ENCODE measurements around the gene KIAA0586. TPM values are rescaled to one million over a fixed set of nuclear protein-coding genes. Genes with fewer than 3 reads are reported as not detected.
"Not testable (repeated sequence)": the region's sequence is repeated elsewhere in the genome, so short reads cannot be mapped to it uniquely, and the experiment has no call there.

The KIAA0586 gene
- total RNA-seq, result 10 to 100 TPM; 24.1 to 27.7 TPM

DNA sequence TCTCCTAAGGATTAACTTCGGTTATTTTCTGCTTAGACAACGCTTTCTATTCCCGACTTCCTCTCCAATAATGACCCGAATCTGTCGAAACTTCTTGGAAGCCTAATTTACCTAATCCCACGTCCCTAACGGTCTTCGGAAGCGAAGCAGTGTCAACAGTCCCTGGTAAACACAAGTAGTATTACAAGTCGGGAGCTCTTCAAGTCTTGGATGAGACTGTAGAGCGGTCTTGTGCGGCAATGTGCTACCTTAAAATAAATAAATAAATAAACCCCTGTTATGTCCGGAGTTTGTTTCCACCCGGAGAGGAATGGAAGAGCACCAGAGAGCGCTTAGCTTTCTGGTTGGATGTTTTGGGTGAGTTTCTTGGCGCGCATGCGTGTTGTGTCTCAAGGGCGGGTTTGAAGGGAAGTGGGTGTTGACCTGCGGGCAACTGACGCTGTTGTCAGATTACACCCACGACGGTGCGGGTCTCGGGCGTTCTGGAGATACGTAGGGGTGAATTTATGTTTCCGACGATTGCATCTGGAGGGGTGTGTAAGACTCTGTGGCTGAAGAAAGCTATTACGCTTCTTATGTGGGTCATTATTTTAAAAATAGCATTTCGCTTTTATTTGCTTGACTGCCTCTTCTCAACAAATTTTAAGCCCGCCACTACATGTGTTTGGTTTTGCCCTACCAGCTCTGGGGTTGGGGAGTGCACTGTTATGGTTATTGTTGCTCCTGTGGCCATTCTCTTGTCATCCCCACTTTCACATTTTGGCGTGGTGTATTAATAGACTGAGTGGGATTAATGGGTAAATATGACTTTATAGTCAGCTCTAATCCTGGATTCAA, at the start of gene KIAA0586, which contains the start of gene TIMM9:
TSS of gene KIAA0586 (plus strand) at position 439 of the 837 bp plus-strand sequence. CDS start 546 bp downstream, outside the sequence.
TSS of gene TIMM9 (minus strand) at position 251 of the 837 bp plus-strand sequence. CDS start 15,586 bp downstream, outside the sequence.
- CTCF ChIA-PET, result interaction anchor here (1.0 to 2.2 kb wide), 5 partner anchors 11 to 183 kb away, joined by 3 to 11 read pairs (median 4); partner anchors contain the start of genes ARID4A, PSMA3 and TOMM20L
- ATAC-seq (peak; percentile 91), DNase-seq (peak; percentile 98)
- H3K27me3 Mint-ChIP-seq, result peaks cover 3% of the 10 kb centered on the region
- H3K4me1 Mint-ChIP-seq, result peaks cover 44% of the 10 kb centered on the region
- H3K4me3 Mint-ChIP-seq, result peak within 1 kb of the TSS; percentile 78
- H3K27ac Mint-ChIP-seq, result peak within 1 kb of the TSS; percentile 91
- peaks cover 18% of the 10 kb centered on the region for H3K36me3 Mint-ChIP-seq
- H3K9me3 Mint-ChIP-seq (ENCODE audit: low read depth), result no peaks in the 10 kb centered on the region

- no peak for ATAC-seq
- CTCF ChIA-PET, result no interaction called here
- Mint-ChIP-seq H3K27me3 (no peaks in the 10 kb centered on the region), H3K36me3 (no peaks in the 10 kb centered on the region), H3K4me1 (peaks cover 5% of the 10 kb centered on the region), H3K27ac (no peak overlapping the region), H3K9me3 (ENCODE audit: low read depth) (no peaks in the 10 kb centered on the region), H3K4me3 (no peak overlapping the region)
- no peak for DNase-seq
Measured at GRCh38 chr14:58390830-58391229, 36.7 kb upstream of the KIAA0586 start.

DNA sequence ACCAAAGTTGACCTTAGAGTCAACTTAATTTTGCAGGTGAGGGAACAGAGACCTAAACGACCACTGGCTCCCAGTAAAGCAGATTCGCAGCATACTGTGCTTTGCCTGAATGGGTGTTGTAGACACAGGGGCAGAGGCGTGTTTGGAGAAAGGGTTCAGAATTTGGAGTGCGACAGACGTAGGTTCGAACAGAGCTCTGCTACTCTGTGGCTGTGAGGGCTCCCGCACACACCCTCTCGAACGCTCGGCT, 32.0 kb upstream of the KIAA0586 start:
- Mint-ChIP-seq H3K27me3 (no peaks in the 10 kb centered on the region), H3K4me1 (peaks cover 8% of the 10 kb centered on the region), H3K4me3 (peak overlapping the region; percentile 67), H3K36me3 (no peaks in the 10 kb centered on the region), H3K27ac (peak overlapping the region; percentile 53), H3K9me3 (ENCODE audit: low read depth) (no peaks in the 10 kb centered on the region)
- CTCF ChIA-PET, result interaction anchor here (0.9 to 5.0 kb wide), 14 partner anchors 9 to 289 kb away, joined by 3 to 35 read pairs (median 4); partner anchors contain the start of genes ARID4A, KIAA0586 and TIMM9
- no peak for DNase-seq
- ATAC-seq, result no peak

DNA sequence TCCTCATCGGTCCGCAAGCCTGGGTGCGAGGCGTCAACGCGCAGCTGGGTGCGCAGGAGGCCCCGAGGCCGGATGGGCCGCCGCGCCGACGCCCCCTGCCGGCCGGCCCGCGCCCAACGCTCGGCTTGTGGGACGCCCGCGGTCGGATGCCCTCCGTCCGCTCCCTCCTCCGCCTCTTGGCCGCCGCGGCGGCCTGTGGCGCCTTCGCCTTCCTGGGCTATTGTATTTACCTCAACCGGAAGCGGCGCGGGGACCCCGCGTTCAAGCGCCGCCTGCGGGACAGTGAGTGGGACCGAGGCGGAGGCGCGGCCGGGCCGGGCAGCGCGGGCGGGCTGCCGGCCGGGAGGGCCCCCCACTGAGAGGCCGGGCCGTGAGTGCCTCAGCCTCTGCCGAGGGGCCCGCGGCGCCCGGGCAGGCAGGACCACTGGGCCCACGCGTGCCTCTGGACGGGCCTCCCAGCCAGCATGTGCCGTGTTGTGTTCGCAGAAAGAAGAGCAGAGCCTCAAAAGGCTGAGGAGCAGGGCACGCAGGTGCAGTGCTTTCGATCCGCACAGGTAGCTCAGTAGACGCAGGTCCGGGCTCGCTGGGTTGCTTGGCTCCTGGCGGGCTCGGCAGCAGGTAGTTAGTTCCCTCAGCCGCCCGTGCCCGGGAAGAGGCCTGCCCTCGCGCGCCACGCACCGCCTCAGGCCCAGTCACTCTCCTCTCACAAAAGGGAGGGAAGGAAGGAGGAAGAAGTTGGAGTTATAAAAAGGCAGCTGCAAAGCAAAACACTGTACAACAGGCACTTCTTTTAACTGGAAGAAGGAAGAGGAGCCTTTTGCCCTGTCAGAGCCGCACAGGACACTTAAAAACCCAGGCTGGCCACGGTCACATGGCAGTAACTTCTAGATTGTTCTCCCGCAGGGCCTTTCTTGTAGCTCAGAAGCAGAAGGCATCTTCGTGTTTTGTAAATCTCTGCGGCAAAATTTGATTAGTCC, 31.4 kb upstream of the KIAA0586 start, which contains the start of gene TOMM20L:
TSS of gene TOMM20L (plus strand) at position 119 of the 977 bp plus-strand sequence. CDS start at position 147, 28 bp downstream.
- CTCF ChIA-PET, result interaction anchor here (0.8 to 5.0 kb wide), 19 partner anchors 10 to 290 kb away, joined by 3 to 35 read pairs (median 4); partner anchors contain the start of genes ARID4A, KIAA0586 and TIMM9
- ATAC-seq (peak; percentile 95), DNase-seq (peak; percentile 79)
- Mint-ChIP-seq H3K27me3 (no peaks in the 10 kb centered on the region), H3K27ac (peak within 1 kb of the TSS; percentile 53), H3K9me3 (ENCODE audit: low read depth) (no peaks in the 10 kb centered on the region), H3K36me3 (no peaks in the 10 kb centered on the region), H3K4me1 (peaks cover 8% of the 10 kb centered on the region), H3K4me3 (peak within 1 kb of the TSS; percentile 67)

DNA sequence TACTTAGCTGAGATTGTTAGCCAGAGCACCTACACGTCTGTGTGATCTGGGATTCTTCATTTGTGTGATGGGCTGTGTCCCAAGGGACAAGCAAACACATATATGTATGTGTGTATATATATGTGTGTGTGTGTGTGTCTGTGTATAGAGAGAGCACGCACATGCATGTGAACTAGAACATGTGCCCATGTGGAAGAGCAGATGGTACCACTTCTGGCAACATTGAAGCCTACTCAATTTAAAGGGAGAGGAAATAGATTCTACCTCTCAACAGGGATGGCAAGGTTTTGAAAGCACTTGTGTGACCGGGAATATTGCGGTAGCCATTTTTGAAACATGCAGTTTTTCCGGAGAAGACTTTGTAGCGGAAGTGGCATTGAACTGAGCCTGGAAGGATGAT, 30.4 kb upstream of the KIAA0586 start:
- H3K4me1 Mint-ChIP-seq, result peaks cover 8% of the 10 kb centered on the region
- no peak for DNase-seq
- CTCF ChIA-PET, result interaction anchor here (0.8 to 5.0 kb wide), 4 partner anchors 10 to 122 kb away, joined by 3 to 35 read pairs (median 5); no protein-coding TSS in a partner anchor
- no peaks in the 10 kb centered on the region for H3K27me3 Mint-ChIP-seq
- no peak overlapping the region for H3K27ac Mint-ChIP-seq
- H3K9me3 Mint-ChIP-seq (ENCODE audit: low read depth), result no peaks in the 10 kb centered on the region
- H3K4me3 Mint-ChIP-seq, result no peak overlapping the region
- no peaks in the 10 kb centered on the region for H3K36me3 Mint-ChIP-seq
- no peak for ATAC-seq

DNA sequence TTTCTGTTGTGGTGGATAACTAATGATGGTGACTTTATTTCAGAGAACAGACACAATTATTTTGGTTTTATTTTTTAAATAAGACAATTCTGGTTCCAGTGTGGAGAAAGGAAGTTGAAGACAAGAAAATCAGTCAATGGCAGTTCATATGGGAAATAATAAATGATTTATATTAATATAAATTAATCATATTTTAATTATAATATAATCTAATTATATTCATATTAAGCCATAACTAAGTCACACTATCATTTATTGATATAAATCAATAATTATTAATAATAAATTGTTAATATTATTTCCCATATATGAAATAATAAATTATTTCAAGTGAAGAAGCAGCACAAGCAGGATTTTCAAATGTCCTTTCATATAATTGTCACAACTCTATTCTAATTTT, 29.0 kb upstream of the KIAA0586 start:
- no peaks in the 10 kb centered on the region for H3K9me3 Mint-ChIP-seq (ENCODE audit: low read depth)
- H3K4me3 Mint-ChIP-seq, result no peak overlapping the region
- CTCF ChIA-PET, result interaction anchor here (5.0 kb wide), 1 partner anchor 9 kb away, joined by 35 read pairs; no protein-coding TSS in a partner anchor
- DNase-seq (no peak), ATAC-seq (no peak)
- H3K27ac Mint-ChIP-seq, result no peak overlapping the region
- H3K27me3 Mint-ChIP-seq, result no peaks in the 10 kb centered on the region
- peaks cover 8% of the 10 kb centered on the region for H3K4me1 Mint-ChIP-seq
- H3K36me3 Mint-ChIP-seq, result no peaks in the 10 kb centered on the region

- H3K4me1 Mint-ChIP-seq, result peaks cover 8% of the 10 kb centered on the region
- CTCF ChIA-PET, result no interaction called here
- H3K4me3 Mint-ChIP-seq, result no peak overlapping the region
- H3K36me3 Mint-ChIP-seq, result no peaks in the 10 kb centered on the region
- no peak overlapping the region for H3K27ac Mint-ChIP-seq
- H3K9me3 Mint-ChIP-seq (ENCODE audit: low read depth), result no peaks in the 10 kb centered on the region
- ATAC-seq, result no peak
- H3K27me3 Mint-ChIP-seq, result no peaks in the 10 kb centered on the region
- DNase-seq, result no peak
Measured at GRCh38 chr14:58398895-58399294, 28.6 kb upstream of the KIAA0586 start.

- Mint-ChIP-seq H3K9me3 (ENCODE audit: low read depth) (no peaks in the 10 kb centered on the region), H3K27ac (no peak overlapping the region), H3K4me1 (no peaks in the 10 kb centered on the region), H3K4me3 (no peak overlapping the region), H3K27me3 (no peaks in the 10 kb centered on the region), H3K36me3 (peaks cover 3% of the 10 kb centered on the region)
- CTCF ChIA-PET, result interaction anchor here (0.6 to 0.7 kb wide), 2 partner anchors 49 to 153 kb away, joined by 3 read pairs; no protein-coding TSS in a partner anchor
- no peak for ATAC-seq
- no peak for DNase-seq
Measured at GRCh38 chr14:58401587-58401986, 25.9 kb upstream of the KIAA0586 start.

DNA sequence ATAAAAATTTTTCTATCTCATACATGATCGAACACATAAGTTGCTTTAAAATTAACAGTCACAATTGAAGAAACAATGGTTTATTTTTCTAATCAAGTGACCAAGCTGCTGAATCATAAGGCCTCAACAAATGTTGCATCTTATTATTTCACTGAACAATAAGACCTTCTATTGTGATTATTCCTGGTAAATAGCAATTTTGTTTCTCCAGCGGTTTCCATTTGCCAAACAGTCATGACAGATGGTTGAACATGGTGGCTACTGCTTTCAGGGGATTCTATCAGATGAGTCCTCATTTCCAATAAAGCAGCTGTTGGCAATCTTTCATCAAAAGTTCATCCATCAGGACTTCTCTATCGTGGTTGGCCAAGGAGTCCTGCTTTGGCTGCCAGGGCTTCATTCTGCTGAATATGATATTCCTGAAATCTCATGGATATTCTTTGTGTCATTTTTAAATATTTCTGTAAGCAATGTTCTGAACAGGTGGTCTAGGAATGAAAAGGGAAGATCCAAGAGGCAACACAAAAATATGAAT, 18.8 kb upstream of the KIAA0586 start:
- Mint-ChIP-seq H3K36me3 (peaks cover 27% of the 10 kb centered on the region), H3K4me3 (no peak overlapping the region), H3K4me1 (no peaks in the 10 kb centered on the region), H3K9me3 (ENCODE audit: low read depth) (no peaks in the 10 kb centered on the region), H3K27ac (no peak overlapping the region), H3K27me3 (no peaks in the 10 kb centered on the region)
- DNase-seq, result no peak
- no peak for ATAC-seq
- CTCF ChIA-PET, result interaction anchor here (6.3 kb wide), 1 partner anchor 13 kb away, joined by 35 read pairs; the partner anchor contains the start of gene TOMM20L

GRCh38 chr14:58414845-58415244, 12.7 kb upstream of the KIAA0586 start:
- Mint-ChIP-seq H3K27ac (no peak overlapping the region), H3K36me3 (peaks cover 54% of the 10 kb centered on the region), H3K4me3 (no peak overlapping the region), H3K27me3 (no peaks in the 10 kb centered on the region), H3K9me3 (ENCODE audit: low read depth) (no peaks in the 10 kb centered on the region), H3K4me1 (peaks cover 10% of the 10 kb centered on the region)
- no peak for DNase-seq
- CTCF ChIA-PET, result no interaction called here
- no peak for ATAC-seq

- Mint-ChIP-seq H3K27me3 (no peaks in the 10 kb centered on the region), H3K4me1 (peaks cover 11% of the 10 kb centered on the region), H3K4me3 (no peak overlapping the region), H3K36me3 (peaks cover 54% of the 10 kb centered on the region), H3K27ac (no peak overlapping the region), H3K9me3 (ENCODE audit: low read depth) (no peaks in the 10 kb centered on the region)
- CTCF ChIA-PET, result interaction anchor here (0.6 kb wide), 1 partner anchor 11 kb away, joined by 3 read pairs; the partner anchor contains the start of genes KIAA0586 and TIMM9
- DNase-seq (no peak), ATAC-seq (no peak)
Measured at GRCh38 chr14:58415636-58416547, 11.6 kb upstream of the KIAA0586 start.

- CTCF ChIA-PET; H3K27ac Mint-ChIP-seq; ATAC-seq; H3K9me3 Mint-ChIP-seq (ENCODE audit: low read depth); H3K4me3 Mint-ChIP-seq; DNase-seq; H3K27me3 Mint-ChIP-seq: not testable (repeated sequence)
- H3K36me3 Mint-ChIP-seq, result peaks cover 54% of the 10 kb centered on the region
- peaks cover 11% of the 10 kb centered on the region for H3K4me1 Mint-ChIP-seq
Measured at GRCh38 chr14:58416934-58417333, 10.6 kb upstream of the KIAA0586 start.
